Prostate gland (tissue), 2 donors: ENCODE results near the gene RNU7-1. TPM values are rescaled to one million over a fixed set of nuclear protein-coding genes. Genes with fewer than 3 reads are reported as not detected.

Source experiments
- DNase-seq: peaks from one replicate; pipeline ENCODE4 v3.0.0-alpha.2; 2019; ENCODE audit warnings: low spot score
- H3K27ac ChIP-seq, 2 donors: fragments of 200-600 bp; sonication (generic); 2 replicates each; pipeline ENCODE4 v1.5.1; 2017 to 2019
- H3K27me3 ChIP-seq: fragments of 200-600 bp; sonication (generic); replicated peaks from 2 replicates; pipeline ENCODE4 v1.5.1; 2019; ENCODE audit not compliant: insufficient read depth
- H3K36me3 ChIP-seq, 2 donors: fragments of 200-600 bp; sonication (generic); 1 replicate in 1 of 2; 2 replicates in 1 of 2; pipeline versions ENCODE4 v1.5.1 to v1.8.1; 2017 to 2019
- H3K4me1 ChIP-seq: fragments of 200-600 bp; sonication (generic); replicated peaks from 2 replicates; pipeline ENCODE4 v1.5.1; 2019
- H3K4me3 ChIP-seq, 2 donors: fragments of 200-600 bp; sonication (generic); 2 replicates each; pipeline ENCODE4 v1.5.1; 2017 to 2019
- H3K9me3 ChIP-seq: fragments of 200-600 bp; sonication (generic); 2 replicates; pipeline ENCODE4 v1.5.1; 2017
- CTCF ChIP-seq, 4 experiments: fragments of 200-600 bp in 2 of 4; fragments of 450-650 bp in 2 of 4; sonication (generic) in 2 of 4; IDR thresholded peaks; 1 replicate in 3 of 4; 2 replicates in 1 of 4; pipeline ENCODE4 v1.5.1; 2016 to 2019; ENCODE audit warnings: antibody characterized with exemption in 4 of 4, mild to moderate bottlenecking in 2 of 4, moderate library complexity in 2 of 4
- POLR2A ChIP-seq: fragments of 450-650 bp; IDR thresholded peaks from one replicate; pipeline ENCODE4 v1.6.1; 2016; ENCODE audit warnings: antibody characterized with exemption, mild to moderate bottlenecking
- POLR2AphosphoS5 ChIP-seq: sonication (generic); formaldehyde crosslinking; IDR thresholded peaks from one replicate; pipeline ENCODE4 v1.6.1; 2017; ENCODE audit warnings: antibody characterized with exemption
- WGBS: methylation state at CpG from one replicate; pipeline ENCODE4 v1.1.5; 2018; 5-methylcytosine and 5-hydroxymethylcytosine counted together
- intact Hi-C: fragments of 100-400 bp; cut with DNase I; formaldehyde crosslinking; loops from one replicate; pipeline ENCODE4 v1.14.2; 2022
- total RNA-seq, 2 donors: library from RNA; depleted of rRNA; stranded (reverse); fragments of >200 nt; gene quantifications; one replicate each; pipeline ENCODE4 v1.1.0, GENCODE V29; 2016

Gene RNU7-1
- total RNA-seq, 2 donors from 2014 or later = not detected

GRCh38 chr12:6978611-6979011 lies 35.0 kb downstream of the RNU7-1 start:
- intact Hi-C loops = no loop called here
- no peaks in the 10 kb centered on the region for H3K9me3 ChIP-seq
- H3K4me3 ChIP-seq = no peak overlapping the region
- WGBS = 46% methylated on average over 3 of the region's 3 CpGs
- H3K4me1 ChIP-seq = no peaks in the 10 kb centered on the region
- H3K27ac ChIP-seq = peak overlapping the region; percentile 18 to 69
- no peaks in the 10 kb centered on the region for H3K27me3 ChIP-seq
- TF ChIP-seq CTCF (IDR thresholded peaks at IDR 0.05) (peak in 3 of 4 experiments; percentile 29 to 50 (median 30)), POLR2A (no peak), POLR2AphosphoS5 (peak; percentile 80)
- DNase-seq = peak; percentile 58
- H3K36me3 ChIP-seq = peaks cover 18 to 30% of the 10 kb centered on the region in 2 donors

- no peak for DNase-seq
- 43% methylated on average over 6 of the region's 6 CpGs for WGBS
- Histone ChIP-seq H3K9me3 (no peaks in the 10 kb centered on the region), H3K4me3 (no peak overlapping the region), H3K27ac (peak overlapping the region; percentile 18 to 69), H3K36me3 (peaks cover 17 to 30% of the 10 kb centered on the region in 2 donors), H3K4me1 (no peaks in the 10 kb centered on the region), H3K27me3 (no peaks in the 10 kb centered on the region)
- TF ChIP-seq POLR2AphosphoS5 (no peak), POLR2A (no peak), CTCF (IDR thresholded peaks at IDR 0.05) (no peak)
- intact Hi-C loops = no loop called here
Measured at GRCh38 chr12:6979021-6979420, 35.4 kb downstream of the RNU7-1 start.

- no peaks in the 10 kb centered on the region for H3K27me3 ChIP-seq
- H3K27ac ChIP-seq = peak overlapping the region; percentile 18 to 69
- intact Hi-C loops = no loop called here
- H3K36me3 ChIP-seq = peaks cover 14 to 26% of the 10 kb centered on the region in 2 donors
- no peak overlapping the region for H3K4me3 ChIP-seq
- WGBS = 73% methylated on average over 3 of the region's 3 CpGs
- H3K9me3 ChIP-seq = no peaks in the 10 kb centered on the region
- TF ChIP-seq CTCF (IDR thresholded peaks at IDR 0.05) = no peak
- no peak for TF ChIP-seq POLR2A
- no peak for TF ChIP-seq POLR2AphosphoS5
- no peaks in the 10 kb centered on the region for H3K4me1 ChIP-seq
- no peak for DNase-seq
Measured at GRCh38 chr12:6979453-6979852, 35.8 kb downstream of the RNU7-1 start.

GRCh38 chr12:6980075-6980474 lies 36.5 kb downstream of the RNU7-1 start:
- Histone ChIP-seq H3K9me3 (no peaks in the 10 kb centered on the region), H3K27me3 (no peaks in the 10 kb centered on the region), H3K36me3 (peaks cover 14 to 21% of the 10 kb centered on the region in 2 donors), H3K4me3 (no peak overlapping the region), H3K4me1 (no peaks in the 10 kb centered on the region), H3K27ac (no peak overlapping the region)
- WGBS = 96% methylated on average over 4 of the region's 4 CpGs
- intact Hi-C loops = no loop called here
- no peak for DNase-seq
- TF ChIP-seq POLR2A (no peak), POLR2AphosphoS5 (no peak), CTCF (IDR thresholded peaks at IDR 0.05) (no peak)

GRCh38 chr12:6980740-6981139 lies 37.1 kb downstream of the RNU7-1 start:
- intact Hi-C loops = no loop called here
- no peaks in the 10 kb centered on the region for H3K9me3 ChIP-seq
- TF ChIP-seq POLR2AphosphoS5 (no peak), POLR2A (no peak), CTCF (IDR thresholded peaks at IDR 0.05) (no peak)
- H3K27ac ChIP-seq = no peak overlapping the region
- no peak overlapping the region for H3K4me3 ChIP-seq
- no peaks in the 10 kb centered on the region for H3K4me1 ChIP-seq
- H3K36me3 ChIP-seq = peaks cover 10 to 14% of the 10 kb centered on the region in 2 donors
- DNase-seq = no peak
- no peaks in the 10 kb centered on the region for H3K27me3 ChIP-seq
